Ishikawa (cell line): ENCODE results near the gene EPHB1.

Experiments used
- RAD21 ChIP-seq: IDR thresholded peaks from 2 replicates; pipeline ENCODE4 v1.6.1; 2012; ENCODE audit warnings: low read depth
- TAF1 ChIP-seq: IDR thresholded peaks from 2 replicates; pipeline ENCODE4 v1.6.1; 2012; ENCODE audit warnings: low read depth, mild to moderate bottlenecking

GRCh38 chr3:134922866-134923265 lies 127.8 kb downstream of the EPHB1 start:
- TF ChIP-seq TAF1 (no peak), RAD21 (no peak)
